CD4-positive, alpha-beta T cell (primary cell): ENCODE results near the gene ZAR1. TPM values are rescaled to one million over a fixed set of nuclear protein-coding genes. Genes with fewer than 3 reads are reported as not detected.

Experiments used
- ATAC-seq: fragments of 200-7000 bp; cut with Tn5 transposase; one replicate; pipeline ENCODE4 v1.10.0; 2022; ENCODE audit warnings: mild to moderate bottlenecking; ENCODE audit not compliant: poor library complexity
- CTCF ChIA-PET: fragments of 350-600 bp; sonication (Branson Sonifier 250); formaldehyde crosslinking; loops from one replicate; lab custom pipeline; 2021; ENCODE audit warnings: antibody characterized with exemption, inconsistent platforms; lab: Charles Lee
- POLR2A ChIA-PET: fragments of 350-600 bp; sonication (Branson Sonifier 250); formaldehyde crosslinking; loops from one replicate; lab custom pipeline; 2021; ENCODE audit warnings: antibody characterized with exemption, inconsistent platforms; lab: Charles Lee
- DNase-seq, 14 experiments: peaks; one replicate each; pipeline ENCODE4 v3.0.0-alpha.2; 2013 to 2020; ENCODE audit warnings: mixed read lengths in 2 of 14
- H3K27ac ChIP-seq, 2 donors: one replicate each; pipeline versions ENCODE4 v1.5.1 to v1.7.0; 2013; ENCODE audit warnings: low read length in 2 of 2, low read depth in 1 of 2, mild to moderate bottlenecking in 1 of 2
- H3K27me3 ChIP-seq, 2 experiments: 1 replicate in 1 of 2; 2 replicates in 1 of 2; pipeline versions ENCODE4 v1.6.1 to v1.7.0; 2013; ENCODE audit warnings: low read length in 2 of 2, control low read depth in 1 of 2, mild to moderate bottlenecking in 1 of 2, moderate library complexity in 1 of 2; ENCODE audit not compliant: insufficient read depth in 2 of 2, control insufficient read depth in 1 of 2
- H3K36me3 ChIP-seq: one replicate; pipeline ENCODE4 v1.6.1; 2013; ENCODE audit warnings: low read length, control low read depth; ENCODE audit not compliant: insufficient read depth
- H3K4me1 ChIP-seq: one replicate; pipeline ENCODE4 v1.6.1; 2013; ENCODE audit warnings: low read length, control low read depth; ENCODE audit not compliant: insufficient read depth
- H3K4me3 ChIP-seq: one replicate; pipeline ENCODE4 v1.5.1; 2013; ENCODE audit warnings: mild to moderate bottlenecking, low read length, moderate library complexity
- H3K9me3 ChIP-seq, 2 experiments: 1 replicate in 1 of 2; 2 replicates in 1 of 2; pipeline versions ENCODE4 v1.6.1 to v1.7.0; 2013; ENCODE audit warnings: low read length in 2 of 2, mild to moderate bottlenecking in 2 of 2, control low read depth in 1 of 2, moderate library complexity in 1 of 2; ENCODE audit not compliant: control insufficient read depth in 1 of 2, insufficient read depth in 1 of 2
- H3K27ac Mint-ChIP-seq: one replicate; pipeline ENCODE4 v1.8.0; 2020; ENCODE audit warnings: mixed read lengths
- H3K27me3 Mint-ChIP-seq: one replicate; pipeline ENCODE4 v1.8.0; 2021; ENCODE audit warnings: mixed read lengths
- H3K36me3 Mint-ChIP-seq: one replicate; pipeline ENCODE4 v1.8.0; 2021; ENCODE audit warnings: low read depth, mixed read lengths
- H3K4me1 Mint-ChIP-seq: one replicate; pipeline ENCODE4 v1.8.0; 2021; ENCODE audit warnings: low read depth, mixed read lengths
- H3K4me3 Mint-ChIP-seq: one replicate; pipeline ENCODE4 v1.8.0; 2020; ENCODE audit warnings: mild to moderate bottlenecking, mixed read lengths
- H3K9me3 Mint-ChIP-seq: one replicate; pipeline ENCODE4 v1.8.0; 2020; ENCODE audit warnings: mixed read lengths
- CTCF ChIP-seq: fragments of 200-600 bp; IDR thresholded peaks from one replicate; pipeline ENCODE4 v1.8.0; 2022; ENCODE audit warnings: antibody characterized with exemption, mild to moderate bottlenecking
- intact Hi-C, 2 experiments: fragments of 100-400 bp; cut with DNase I in 1 of 2; cut with micrococcal nuclease in 1 of 2; formaldehyde crosslinking; loops; one replicate each; pipeline versions ENCODE4 v1.15.1 to v1.9.0; 2023 to 2025; cut with DNase I, micrococcal nuclease
- total RNA-seq, 174 experiments: library from RNA in 2 of 174; stranded (reverse) in 2 of 174; gene quantifications; one replicate each; pipeline ENCODE4 v1.2.3 and lab custom pipeline; 2021 to 2026

The ZAR1 gene
- total RNA-seq, 2 experiments from 2014 or later: not detected

- POLR2A ChIA-PET: no interaction called here
- CTCF ChIA-PET: interaction anchor here (1.0 to 2.3 kb wide), 2 partner anchors 14 to 20 kb away, joined by 4 to 6 read pairs; no protein-coding TSS in a partner anchor
- intact Hi-C loops: no loop called here
- TF ChIP-seq CTCF: no peak
- H3K4me3 ChIP-seq: no peak overlapping the region
- H3K27me3 Mint-ChIP-seq: no peaks in the 10 kb centered on the region
- no peaks in the 10 kb centered on the region for H3K4me1 Mint-ChIP-seq
- no peaks in the 10 kb centered on the region for H3K9me3 Mint-ChIP-seq
- H3K27ac Mint-ChIP-seq: no peak overlapping the region
- DNase-seq (no peak), ATAC-seq (no peak)
- H3K4me3 Mint-ChIP-seq: no peak overlapping the region
- no peak overlapping the region for H3K27ac ChIP-seq
- peaks cover 96% of the 10 kb centered on the region for H3K36me3 Mint-ChIP-seq
- no peaks in the 10 kb centered on the region for H3K9me3 ChIP-seq
- H3K36me3 ChIP-seq: peaks cover 85% of the 10 kb centered on the region
- no peaks in the 10 kb centered on the region for H3K4me1 ChIP-seq
- no peaks in the 10 kb centered on the region for H3K27me3 ChIP-seq
These were observed 36.4 kb downstream of the ZAR1 start for GRCh38 chr4:48526406-48526805.

GRCh38 chr4:48538358-48538757 is 48.3 kb downstream of the ZAR1 start:
- intact Hi-C loops: no loop called here
- DNase-seq (no peak), ATAC-seq (no peak)
- Histone ChIP-seq H3K4me3 (no peak overlapping the region), H3K27me3 (no peaks in the 10 kb centered on the region), H3K27ac (no peak overlapping the region), H3K4me1 (no peaks in the 10 kb centered on the region), H3K36me3 (peaks cover 75% of the 10 kb centered on the region), H3K9me3 (no peaks in the 10 kb centered on the region)
- ChIA-PET POLR2A (interaction anchor here (0.5 to 0.7 kb wide), 3 partner anchors 200 to 435 kb away, joined by 3 to 5 read pairs (median 4); no protein-coding TSS in a partner anchor), CTCF (no interaction called here)
- no peak for TF ChIP-seq CTCF
- no peaks in the 10 kb centered on the region for H3K9me3 Mint-ChIP-seq
- H3K4me1 Mint-ChIP-seq: no peaks in the 10 kb centered on the region
- no peak overlapping the region for H3K27ac Mint-ChIP-seq
- H3K4me3 Mint-ChIP-seq: no peak overlapping the region
- no peaks in the 10 kb centered on the region for H3K27me3 Mint-ChIP-seq
- H3K36me3 Mint-ChIP-seq: peaks cover 84% of the 10 kb centered on the region

GRCh38 chr4:48539597-48539996 is 49.5 kb downstream of the ZAR1 start:
- Histone ChIP-seq H3K9me3 (no peaks in the 10 kb centered on the region), H3K4me3 (no peak overlapping the region), H3K27me3 (no peaks in the 10 kb centered on the region), H3K27ac (no peak overlapping the region), H3K4me1 (no peaks in the 10 kb centered on the region), H3K36me3 (peaks cover 81% of the 10 kb centered on the region)
- H3K27me3 Mint-ChIP-seq: no peaks in the 10 kb centered on the region
- POLR2A ChIA-PET: no interaction called here
- ATAC-seq (no peak), DNase-seq (no peak)
- intact Hi-C loops: no loop called here
- H3K36me3 Mint-ChIP-seq: peaks cover 85% of the 10 kb centered on the region
- no peaks in the 10 kb centered on the region for H3K4me1 Mint-ChIP-seq
- no peak overlapping the region for H3K27ac Mint-ChIP-seq
- TF ChIP-seq CTCF: no peak
- CTCF ChIA-PET: no interaction called here
- no peaks in the 10 kb centered on the region for H3K9me3 Mint-ChIP-seq
- no peak overlapping the region for H3K4me3 Mint-ChIP-seq
